CD4-positive, alpha-beta T cell treated with Interferon gamma for 1 hour (primary cell): Measurements from ENCODE around the gene TRIM66.

ENCODE experiments used
- DNase-seq: peaks from one replicate; pipeline ENCODE4 v3.0.0-alpha.2; 2020

TRIM66 gene

DNA sequence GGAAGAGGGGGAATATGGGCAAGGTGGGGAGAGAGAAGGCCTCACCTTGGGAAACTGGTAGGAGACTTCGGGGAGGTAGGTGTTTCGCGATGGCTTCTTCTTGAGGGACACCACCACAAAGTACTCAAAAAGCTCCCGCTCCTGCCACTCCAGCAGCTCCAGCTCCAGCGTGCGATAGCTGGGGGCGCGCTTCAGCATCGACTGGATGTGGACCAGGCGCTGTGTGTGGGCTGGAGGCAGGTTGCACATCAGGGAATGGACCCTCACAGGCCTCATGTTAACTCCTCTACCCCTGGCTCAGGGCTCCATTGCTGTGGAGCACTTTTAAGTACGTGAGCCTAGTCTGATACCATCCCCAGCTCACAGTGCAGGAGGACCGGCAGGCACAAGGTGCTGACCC is 30.0 kb upstream of the TRIM66 start:
- DNase-seq = no peak

DNA sequence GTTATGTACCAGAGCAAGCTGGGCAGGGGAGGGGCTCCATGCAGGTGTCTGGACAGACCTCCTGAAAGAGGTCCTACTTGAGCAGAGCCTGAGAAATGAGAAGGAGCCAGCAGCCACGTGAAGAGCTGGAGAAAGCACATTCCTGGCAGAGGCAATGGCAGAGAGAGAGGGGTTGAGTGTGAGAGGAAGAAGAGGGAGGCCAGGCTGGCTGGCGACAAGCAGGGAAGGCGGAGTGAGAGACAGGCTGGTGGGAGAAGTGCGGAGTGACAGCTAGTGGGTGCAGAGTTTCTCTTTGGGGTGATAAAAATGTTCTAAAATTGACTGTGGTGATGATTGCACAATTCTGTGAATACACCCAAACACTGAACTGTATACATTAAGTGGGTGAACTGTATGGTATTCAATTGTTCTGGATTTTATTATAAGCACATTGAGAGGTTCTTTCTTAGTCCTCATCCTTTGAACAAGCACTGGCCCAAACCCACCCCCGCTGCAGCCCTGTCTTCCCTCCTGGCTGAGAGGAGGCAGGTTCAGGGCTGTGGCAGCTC is 29.5 kb upstream of the TRIM66 start:
- DNase-seq = no peak

DNA sequence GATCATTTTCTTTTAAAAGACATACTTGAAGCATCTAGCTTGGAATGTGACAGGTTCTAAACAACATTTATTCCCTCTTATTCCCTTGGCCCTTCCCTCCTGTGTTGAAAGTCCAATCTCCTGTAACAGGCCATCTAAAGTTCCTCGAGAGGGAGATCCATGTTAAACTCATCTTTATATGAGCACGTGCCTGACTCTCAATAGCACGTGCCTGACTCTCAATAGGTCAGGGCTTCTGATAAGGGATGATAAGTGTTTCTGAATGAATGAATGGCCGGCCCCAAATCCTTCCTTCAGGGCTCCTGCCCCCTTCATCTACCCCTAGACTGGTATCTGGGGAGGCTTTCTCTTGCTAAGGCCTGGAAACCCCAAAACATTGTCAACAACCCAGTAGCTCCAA is 27.3 kb upstream of the TRIM66 start:
- DNase-seq = no peak

- no peak for DNase-seq
These were observed 26.7 kb upstream of the TRIM66 start for GRCh38 chr11:8709002-8709672.

- no peak for DNase-seq
These were observed 25.2 kb upstream of the TRIM66 start for GRCh38 chr11:8707541-8708191.

DNA sequence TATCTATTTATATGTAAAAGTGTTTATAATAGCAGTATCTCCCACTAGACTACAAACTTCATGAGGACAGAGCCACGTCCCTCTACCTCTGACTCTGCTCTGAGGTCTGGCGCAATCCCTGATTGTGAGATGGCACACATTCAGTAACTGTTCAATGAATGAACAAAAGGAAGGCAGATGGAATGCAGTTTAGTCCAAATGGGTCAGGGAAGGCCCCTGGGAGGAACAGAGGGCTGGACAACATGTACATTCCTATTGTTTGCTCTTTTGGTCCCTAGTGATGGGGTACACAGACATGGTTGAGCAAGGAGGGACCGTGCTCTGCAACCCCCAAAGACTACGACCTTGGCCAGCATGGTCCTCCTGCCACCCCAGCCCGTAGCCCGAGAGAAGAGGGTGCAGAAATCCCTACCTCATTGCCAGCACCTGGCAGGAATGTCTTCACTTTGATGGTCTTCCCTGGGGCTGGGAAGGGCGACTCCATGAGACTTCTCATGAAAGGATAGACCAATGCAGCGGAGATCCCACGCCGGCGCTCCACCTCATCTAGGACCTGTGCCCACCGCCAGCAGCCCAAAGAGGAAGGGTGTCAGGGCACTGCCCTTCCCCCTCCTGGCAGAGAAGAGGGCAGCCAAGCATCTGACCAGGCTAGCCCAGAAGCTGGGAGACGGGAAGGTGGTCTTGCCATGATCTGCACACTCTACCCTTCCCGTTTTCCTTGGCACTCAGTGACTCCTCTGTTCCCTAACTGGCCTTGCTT is 24.4 kb upstream of the TRIM66 start:
- DNase-seq = no peak

GRCh38 chr11:8705146-8705545 is 22.7 kb upstream of the TRIM66 start:
- DNase-seq = no peak

DNA sequence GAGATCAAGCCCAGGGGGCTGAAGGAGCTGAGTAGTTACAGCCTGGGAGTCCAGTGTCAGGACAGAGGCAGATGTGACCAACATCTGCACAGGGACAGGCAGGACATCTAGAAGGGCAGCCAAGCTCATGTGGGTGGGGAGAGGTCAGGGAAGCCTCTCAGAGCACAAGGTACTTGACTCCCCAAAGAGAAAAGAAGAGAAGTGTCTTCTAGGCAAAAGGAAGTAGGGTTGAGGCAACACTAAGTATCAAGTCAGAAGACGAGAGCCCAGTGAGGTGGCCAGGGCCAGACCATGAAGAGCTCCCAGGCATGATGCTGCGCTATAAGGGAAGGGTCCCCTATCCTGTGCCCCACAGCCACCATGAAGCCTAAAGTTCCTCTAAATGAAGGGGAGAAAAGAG is 21.7 kb upstream of the TRIM66 start:
- no peak for DNase-seq

DNA sequence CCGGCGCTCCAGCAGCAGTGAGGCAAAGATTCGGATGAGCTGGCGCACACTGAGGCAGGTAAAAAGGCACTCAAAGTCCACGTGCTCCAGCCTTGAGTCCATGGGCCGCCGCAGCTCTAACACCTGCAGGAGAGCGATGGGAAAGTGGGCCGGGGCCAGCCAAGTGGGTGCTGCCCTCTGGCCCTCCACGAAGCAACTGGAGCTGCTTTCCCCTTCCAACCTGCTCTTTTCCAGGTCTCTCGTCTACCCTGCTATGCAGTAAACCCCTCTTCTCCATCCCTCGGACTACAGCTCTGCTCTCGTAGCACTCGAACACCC is 20.1 kb upstream of the TRIM66 start:
- no peak for DNase-seq

DNA sequence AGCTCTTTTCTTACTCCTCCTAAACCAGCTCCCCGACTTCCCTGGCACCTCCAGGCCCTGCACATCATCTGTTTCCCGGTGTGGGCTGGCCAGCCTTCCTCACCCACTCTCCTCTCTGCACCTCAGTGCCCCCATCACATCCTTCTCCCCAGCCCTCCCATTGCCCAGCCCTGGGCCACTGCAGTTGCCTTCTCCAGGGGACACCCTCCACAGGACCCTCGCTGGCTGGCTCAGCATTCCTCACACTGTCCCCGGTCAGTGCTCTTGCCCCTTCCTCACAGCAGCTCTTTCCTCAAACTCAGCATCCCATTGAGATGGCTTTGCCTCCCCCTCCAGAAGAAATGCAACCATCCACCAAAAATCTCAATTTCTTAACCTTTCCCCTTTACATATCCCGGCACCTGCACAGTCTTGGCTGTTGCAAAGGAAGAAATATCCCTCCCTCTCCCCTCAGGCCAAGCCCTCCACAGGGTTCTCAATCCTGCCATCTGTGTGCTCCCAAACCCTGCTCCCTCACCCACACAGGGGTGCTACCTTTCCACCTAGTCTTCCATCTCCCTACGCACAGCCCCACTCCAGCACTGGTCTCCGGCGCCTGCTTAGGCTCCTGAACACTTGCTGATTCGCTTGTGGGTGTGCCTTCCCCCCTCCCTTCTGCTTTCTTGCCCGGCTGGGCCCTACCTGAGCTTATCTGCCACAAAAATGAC is 19.6 kb upstream of the TRIM66 start:
- no peak for DNase-seq

GRCh38 chr11:8699903-8700302 is 17.4 kb upstream of the TRIM66 start:
- DNase-seq = no peak

- no peak for DNase-seq
These were observed 16.5 kb upstream of the TRIM66 start for GRCh38 chr11:8698917-8699441.

- DNase-seq = no peak
These were observed 15.9 kb upstream of the TRIM66 start for GRCh38 chr11:8698379-8698851.

- DNase-seq = no peak
These were observed 14.6 kb upstream of the TRIM66 start for GRCh38 chr11:8697054-8697453.

- no peak for DNase-seq
These were observed 11.7 kb upstream of the TRIM66 start for GRCh38 chr11:8694137-8694536.

DNA sequence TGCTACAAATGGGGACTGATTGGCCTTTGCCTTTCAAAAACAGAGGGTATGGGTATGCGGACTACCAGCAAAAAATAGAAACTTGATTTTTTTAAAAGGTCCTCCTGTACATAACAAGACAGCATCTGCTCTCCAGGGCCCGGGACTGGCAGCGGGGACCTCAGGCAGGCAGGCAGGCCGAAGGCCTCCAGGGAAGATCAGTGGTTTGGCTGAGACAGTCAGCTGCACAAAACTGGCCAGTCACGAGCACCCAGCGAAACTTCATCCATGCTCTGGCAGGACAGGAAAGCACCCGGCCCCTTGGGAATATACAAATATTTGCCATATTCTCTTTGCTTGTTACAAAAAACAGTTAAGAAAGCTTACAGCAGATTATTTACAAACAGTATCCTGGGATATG is 11.1 kb upstream of the TRIM66 start:
- no peak for DNase-seq

- DNase-seq = no peak
These were observed 10.6 kb upstream of the TRIM66 start for GRCh38 chr11:8693010-8693551.

DNA sequence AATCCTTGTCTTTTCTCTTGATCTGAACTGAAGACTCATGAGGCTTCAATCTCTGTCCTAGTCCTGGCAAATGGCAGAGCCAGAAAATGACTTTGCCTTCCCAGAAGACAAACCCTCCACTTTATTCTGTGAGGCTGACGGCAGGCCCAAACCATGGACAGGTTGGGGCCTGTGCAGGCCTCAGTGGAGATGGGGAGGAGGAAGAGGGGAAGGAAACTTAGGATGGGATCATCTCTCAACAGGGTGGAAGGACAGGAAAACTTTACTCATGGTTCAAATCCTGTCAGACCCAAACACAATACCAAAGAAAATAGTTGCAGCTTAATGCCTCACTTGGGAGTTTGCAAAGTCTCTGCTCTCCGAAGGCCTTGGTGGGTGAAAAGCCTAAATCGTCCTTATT is 10.0 kb upstream of the TRIM66 start:
- DNase-seq = no peak

DNA sequence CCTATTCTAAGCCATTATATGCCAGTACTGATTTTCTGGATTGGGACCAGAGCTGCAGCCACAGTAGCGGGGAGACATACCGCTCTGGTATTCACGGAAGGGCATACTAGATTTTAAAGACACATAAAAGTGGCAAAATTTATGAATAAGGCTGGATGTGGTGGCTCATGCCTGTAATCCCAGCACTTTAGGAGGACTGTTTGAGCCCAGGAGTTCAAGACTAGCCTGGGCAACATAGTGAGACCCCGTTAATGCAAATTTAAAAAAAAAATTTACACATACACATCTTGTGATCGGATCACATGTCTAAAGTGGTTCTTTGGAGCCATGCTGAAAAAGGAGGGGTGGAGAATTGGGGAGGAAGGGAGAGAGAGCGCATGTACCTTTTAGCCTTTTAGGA is 9.1 kb upstream of the TRIM66 start:
- DNase-seq = no peak

DNA sequence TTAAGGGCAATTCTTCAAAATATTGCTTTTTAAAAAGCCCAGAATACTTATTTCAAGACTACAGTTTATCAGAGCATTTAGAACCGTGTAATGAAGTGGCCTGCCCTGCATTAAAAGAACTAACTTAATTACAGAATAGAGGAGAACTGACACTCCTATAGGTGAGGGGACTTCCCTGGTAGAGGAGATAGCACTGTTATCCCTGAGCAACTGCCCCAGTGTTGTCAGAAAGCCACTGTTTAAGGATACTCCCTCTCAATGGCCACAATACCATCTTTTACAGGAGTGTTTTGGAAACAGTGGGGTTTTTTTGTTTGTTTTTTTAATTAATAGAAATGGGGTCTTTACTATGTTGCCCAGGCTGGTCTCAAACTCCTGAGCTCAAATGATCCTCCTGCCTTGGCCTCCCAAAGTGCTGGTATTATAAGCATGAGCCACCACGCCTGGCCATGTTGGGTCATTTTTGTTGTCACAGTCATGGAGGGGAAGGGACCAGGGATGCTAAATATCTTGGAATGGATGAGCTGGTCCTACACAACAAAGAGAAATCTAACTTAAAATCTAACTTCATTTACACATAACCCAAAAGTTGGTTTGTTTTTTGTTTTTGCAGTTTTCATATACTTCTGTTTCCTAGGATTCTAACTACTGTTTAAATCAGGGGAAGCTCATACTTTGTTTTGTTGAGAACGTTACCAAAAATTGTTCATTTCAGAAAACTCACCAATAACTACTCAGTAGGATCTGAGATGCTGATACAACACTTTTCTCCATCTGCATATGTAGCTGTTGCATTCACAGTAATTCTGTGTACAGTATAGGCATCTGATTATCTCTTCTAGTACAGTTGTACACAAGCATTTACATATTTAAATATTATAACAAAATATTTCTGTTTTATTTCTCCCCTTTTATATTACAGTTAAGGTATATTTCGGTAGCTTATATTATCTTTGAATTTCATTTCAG is 8.2 kb upstream of the TRIM66 start:
- no peak for DNase-seq

- no peak for DNase-seq
These were observed 7.3 kb upstream of the TRIM66 start for GRCh38 chr11:8689726-8690255.
